H9 (cell line): ENCODE measurements around the gene GALNS. TPM values are rescaled to one million over a fixed set of nuclear protein-coding genes. Genes with fewer than 3 reads are reported as not detected.

Experiments
- DNase-seq: peaks from one replicate; pipeline ENCODE4 v3.0.0-alpha.2; 2017
- H2AFZ ChIP-seq: one replicate; pipeline ENCODE4 v1.6.1; 2013; ENCODE audit warnings: mild to moderate bottlenecking, low read length, control low read depth, moderate library complexity
- H2AK5ac ChIP-seq: 2 replicates; pipeline ENCODE4 v1.6.1; 2013; ENCODE audit warnings: low read length, control low read depth, mixed read lengths; ENCODE audit not compliant: insufficient read length
- H2BK120ac ChIP-seq: one replicate; pipeline ENCODE4 v1.6.1; 2013; ENCODE audit warnings: low read depth, mild to moderate bottlenecking, low read length, control low read depth, inconsistent platforms; ENCODE audit not compliant: poor library complexity, severe bottlenecking
- H2BK12ac ChIP-seq: 2 replicates; pipeline ENCODE4 v1.6.1; 2013; ENCODE audit warnings: low read length, control low read depth, mixed read lengths, low read depth; ENCODE audit not compliant: insufficient read length
- H2BK15ac ChIP-seq: 2 replicates; pipeline ENCODE4 v1.6.1; 2013; ENCODE audit warnings: low read depth, low read length, control low read depth
- H2BK20ac ChIP-seq: one replicate; pipeline ENCODE4 v1.6.1; 2013; ENCODE audit warnings: low read depth, mild to moderate bottlenecking, low read length, control low read depth, inconsistent platforms; ENCODE audit not compliant: poor library complexity, severe bottlenecking
- H2BK5ac ChIP-seq: 2 replicates; pipeline ENCODE4 v1.6.1; 2013; ENCODE audit warnings: low read length, control low read depth, mixed read lengths; ENCODE audit not compliant: insufficient read length
- H3K14ac ChIP-seq: 2 replicates; pipeline ENCODE4 v1.6.1; 2013; ENCODE audit warnings: low read length, control low read depth; ENCODE audit not compliant: insufficient read depth
- H3K18ac ChIP-seq: 2 replicates; pipeline ENCODE4 v1.6.1; 2013; ENCODE audit warnings: low read depth, mild to moderate bottlenecking, mixed read lengths, low read length, control low read depth; ENCODE audit not compliant: insufficient read length
- H3K23ac ChIP-seq: 2 replicates; pipeline ENCODE4 v1.6.1; 2013; ENCODE audit warnings: low read length, control low read depth, mixed read lengths, low read depth; ENCODE audit not compliant: insufficient read length
- H3K23me2 ChIP-seq: 2 replicates; pipeline ENCODE4 v1.6.1; 2013; ENCODE audit warnings: low read depth, mild to moderate bottlenecking, mixed read lengths, low read length, control low read depth; ENCODE audit not compliant: insufficient read length, poor library complexity, severe bottlenecking
- H3K27ac ChIP-seq: 2 replicates; pipeline ENCODE4 v1.5.1; 2013; ENCODE audit warnings: low read length, control low read depth, mixed read lengths, low read depth; ENCODE audit not compliant: insufficient read length
- H3K27me3 ChIP-seq: 2 replicates; pipeline ENCODE4 v1.6.1; 2013; ENCODE audit warnings: low read length, control low read depth, inconsistent platforms; ENCODE audit not compliant: insufficient read depth
- H3K4ac ChIP-seq: 2 replicates; pipeline ENCODE4 v1.6.1; 2013; ENCODE audit warnings: low read depth, mild to moderate bottlenecking, control low read depth, inconsistent platforms, low read length, moderate library complexity
- H3K4me1 ChIP-seq: 2 replicates; pipeline ENCODE4 v1.6.1; 2013; ENCODE audit warnings: low read length, control low read depth, inconsistent platforms; ENCODE audit not compliant: insufficient read depth
- H3K4me2 ChIP-seq: 2 replicates; pipeline ENCODE4 v1.6.1; 2013; ENCODE audit warnings: low read length, control low read depth, mixed read lengths; ENCODE audit not compliant: insufficient read length, insufficient read depth
- H3K56ac ChIP-seq: 2 replicates; pipeline ENCODE4 v1.6.1; 2013; ENCODE audit warnings: low read depth, mild to moderate bottlenecking, mixed read lengths, low read length, control low read depth; ENCODE audit not compliant: insufficient read length
- H3K79me1 ChIP-seq: 2 replicates; pipeline ENCODE4 v1.6.1; 2013; ENCODE audit warnings: low read depth, mild to moderate bottlenecking, moderate library complexity, low read length, control low read depth, inconsistent platforms; ENCODE audit not compliant: insufficient read depth, poor library complexity, severe bottlenecking
- H3K79me2 ChIP-seq: 2 replicates; pipeline ENCODE4 v1.6.1; 2013; ENCODE audit warnings: low read length, control low read depth, inconsistent platforms; ENCODE audit not compliant: insufficient read depth
- H3K9ac ChIP-seq: 2 replicates; pipeline ENCODE4 v1.6.1; 2013; ENCODE audit warnings: low read length, control low read depth, mixed read lengths; ENCODE audit not compliant: insufficient read length; ENCODE audit errors: extremely low read depth
- H3K9me3 ChIP-seq: one replicate; pipeline ENCODE4 v1.6.1; 2013; ENCODE audit warnings: low read depth, low read length, inconsistent platforms; ENCODE audit not compliant: control insufficient read depth
- H3T11ph ChIP-seq: one replicate; pipeline ENCODE4 v1.6.1; 2013; ENCODE audit warnings: mild to moderate bottlenecking, low read length, control low read depth, inconsistent platforms
- H4K20me1 ChIP-seq: one replicate; pipeline ENCODE4 v1.6.1; 2013; ENCODE audit not compliant: control insufficient read depth, insufficient read length, insufficient read depth
- H4K5ac ChIP-seq: 2 replicates; pipeline ENCODE4 v1.6.1; 2013; ENCODE audit warnings: low read depth, mild to moderate bottlenecking, mixed read lengths, low read length, control low read depth; ENCODE audit not compliant: insufficient read length
- H4K8ac ChIP-seq: replicated peaks from 2 replicates; pipeline ENCODE4 v1.6.1; 2013; ENCODE audit warnings: low read length, control low read depth, mixed read lengths, low read depth; ENCODE audit not compliant: insufficient read length
- H4K91ac ChIP-seq: 2 replicates; pipeline ENCODE4 v1.6.1; 2013; ENCODE audit warnings: low read depth, mild to moderate bottlenecking, moderate library complexity, mixed read lengths, low read length, control low read depth; ENCODE audit not compliant: insufficient read length
- H3K27ac Mint-ChIP-seq, 3 experiments: 2 replicates in 2 of 3; 3 replicates in 1 of 3; pipeline ENCODE4 v1.8.0; 2020 to 2021; ENCODE audit warnings: mixed read lengths in 3 of 3, mild to moderate bottlenecking in 1 of 3, moderate library complexity in 1 of 3
- H3K27me3 Mint-ChIP-seq: 2 replicates; pipeline ENCODE4 v1.8.0; 2021; ENCODE audit warnings: low read depth, mild to moderate bottlenecking, moderate library complexity, mixed read lengths
- H3K36me3 Mint-ChIP-seq, 3 experiments: 2 replicates in 2 of 3; 3 replicates in 1 of 3; pipeline ENCODE4 v1.8.0; 2020 to 2021; ENCODE audit warnings: low read depth in 3 of 3, mixed read lengths in 3 of 3; ENCODE audit not compliant: insufficient read depth in 1 of 3
- H3K4me1 Mint-ChIP-seq, 2 experiments: 2 replicates each; pipeline ENCODE4 v1.8.0; 2020; ENCODE audit warnings: mixed read lengths in 2 of 2
- H3K4me3 Mint-ChIP-seq, 2 experiments: 2 replicates in 1 of 2; 3 replicates in 1 of 2; pipeline ENCODE4 v1.8.0; 2020 to 2021; ENCODE audit warnings: mild to moderate bottlenecking in 2 of 2, mixed read lengths in 2 of 2, moderate library complexity in 1 of 2
- H3K9me3 Mint-ChIP-seq, 2 experiments: 2 replicates in 1 of 2; 3 replicates in 1 of 2; pipeline ENCODE4 v1.8.0; 2020; ENCODE audit warnings: mild to moderate bottlenecking in 2 of 2, mixed read lengths in 2 of 2, moderate library complexity in 1 of 2
- WGBS: extraction: QIAGEN DNeasy Blood & Tissue Kit; methylation state at CpG from one replicate; pipeline ENCODE4 v1.1.7; 2013; ENCODE audit warnings: missing lambda C conversion rate, low lambda C conversion rate, mixed read lengths; ENCODE audit not compliant: insufficient read length; ENCODE audit errors: extremely low coverage; 5-methylcytosine and 5-hydroxymethylcytosine counted together
- total RNA-seq: library from RNA; stranded (reverse); gene quantifications from 2 replicates; pipeline ENCODE4 v1.2.1, GENCODE V29; 2021
- TF ChIP-seq, protein P1 (sequence below): fragments of 200-600 bp; sonication (generic); conservative IDR thresholded peaks from 3 replicates; pipeline ENCODE4 v1.8.0; 2021; ENCODE audit warnings: antibody characterized with exemption, mild to moderate bottlenecking

GALNS gene
- total RNA-seq, 1 experiment from 2014 or later = 20.3 TPM

DNA sequence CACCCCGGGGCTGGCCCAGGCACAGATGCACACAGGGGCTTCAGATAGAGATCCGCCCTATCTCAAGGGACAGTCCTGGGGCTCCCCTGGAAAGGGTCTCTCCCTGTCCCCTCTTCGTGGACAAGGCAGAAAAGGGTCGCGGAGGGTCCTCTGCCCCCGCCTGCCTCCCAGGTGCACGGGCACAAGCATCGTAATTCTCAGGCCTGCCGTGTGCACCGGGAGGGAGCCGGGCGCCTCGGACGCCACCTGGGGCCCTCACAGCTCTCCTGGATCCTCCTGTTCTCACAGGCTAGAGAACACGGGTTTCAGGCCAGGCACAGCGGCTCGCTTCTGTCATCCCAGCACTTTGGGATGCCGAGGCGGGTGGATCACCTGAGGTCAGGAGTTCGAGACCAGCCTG is 21.6 kb upstream of the GALNS start:
- Mint-ChIP-seq H3K9me3 (no peaks in the 10 kb centered on the region), H3K4me1 (peaks cover 0 to 11% of the 10 kb centered on the region in 2 experiments; a peak in 1 of 4 replicates), H3K4me3 (no peak overlapping the region), H3K27ac (no peak overlapping the region), H3K27me3 (no peaks in the 10 kb centered on the region), H3K36me3 (no peaks in the 10 kb centered on the region)
- H3K4me2 ChIP-seq = no peak overlapping the region
- no peak overlapping the region for H3K4ac ChIP-seq
- H4K91ac ChIP-seq = no peak overlapping the region
- H2BK12ac ChIP-seq = no peak overlapping the region
- no peaks in the 10 kb centered on the region for H3K79me2 ChIP-seq
- no peaks in the 10 kb centered on the region for H3K9me3 ChIP-seq
- H2AFZ ChIP-seq = no peak overlapping the region
- H2BK15ac ChIP-seq = no peak overlapping the region
- no peaks in the 10 kb centered on the region for H3K4me1 ChIP-seq
- no peaks in the 10 kb centered on the region for H3K27me3 ChIP-seq
- no peak overlapping the region for H2AK5ac ChIP-seq
- no peak overlapping the region for H4K5ac ChIP-seq
- H2BK20ac ChIP-seq = no peak overlapping the region
- WGBS = no CpG with 5 or more reads among the region's 20 CpGs
- H3K14ac ChIP-seq = no peak overlapping the region
- H4K20me1 ChIP-seq = no peaks in the 10 kb centered on the region
- H2BK120ac ChIP-seq = no peak overlapping the region
- H3K9ac ChIP-seq = no peak overlapping the region
- H3K23me2 ChIP-seq = no peaks in the 10 kb centered on the region
- no peak overlapping the region for H3K23ac ChIP-seq
- no peaks in the 10 kb centered on the region for H3K79me1 ChIP-seq
- H3K56ac ChIP-seq = no peak overlapping the region
- no peak overlapping the region for H2BK5ac ChIP-seq
- DNase-seq = no peak
- no peak overlapping the region for H3K27ac ChIP-seq
- no peak overlapping the region for H3K18ac ChIP-seq
- TF ChIP-seq, protein P1, sequence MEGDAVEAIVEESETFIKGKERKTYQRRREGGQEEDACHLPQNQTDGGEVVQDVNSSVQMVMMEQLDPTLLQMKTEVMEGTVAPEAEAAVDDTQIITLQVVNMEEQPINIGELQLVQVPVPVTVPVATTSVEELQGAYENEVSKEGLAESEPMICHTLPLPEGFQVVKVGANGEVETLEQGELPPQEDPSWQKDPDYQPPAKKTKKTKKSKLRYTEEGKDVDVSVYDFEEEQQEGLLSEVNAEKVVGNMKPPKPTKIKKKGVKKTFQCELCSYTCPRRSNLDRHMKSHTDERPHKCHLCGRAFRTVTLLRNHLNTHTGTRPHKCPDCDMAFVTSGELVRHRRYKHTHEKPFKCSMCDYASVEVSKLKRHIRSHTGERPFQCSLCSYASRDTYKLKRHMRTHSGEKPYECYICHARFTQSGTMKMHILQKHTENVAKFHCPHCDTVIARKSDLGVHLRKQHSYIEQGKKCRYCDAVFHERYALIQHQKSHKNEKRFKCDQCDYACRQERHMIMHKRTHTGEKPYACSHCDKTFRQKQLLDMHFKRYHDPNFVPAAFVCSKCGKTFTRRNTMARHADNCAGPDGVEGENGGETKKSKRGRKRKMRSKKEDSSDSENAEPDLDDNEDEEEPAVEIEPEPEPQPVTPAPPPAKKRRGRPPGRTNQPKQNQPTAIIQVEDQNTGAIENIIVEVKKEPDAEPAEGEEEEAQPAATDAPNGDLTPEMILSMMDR = no peak
- no peak overlapping the region for H3T11ph ChIP-seq
- H4K8ac ChIP-seq = no peak overlapping the region
